Left ventricle myocardium inferior (tissue), 1 donor: ENCODE measurements around the gene SMPDL3A. TPM values are rescaled to one million over a fixed set of nuclear protein-coding genes. Genes with fewer than 3 reads are reported as not detected.

Experiments
- DNase-seq: peaks from one replicate; pipeline ENCODE4 v3.0.0-alpha.2; 2020
- H3K27ac ChIP-seq: fragments of 200-600 bp; replicated peaks from 2 replicates; pipeline ENCODE4 v1.8.0; 2021
- H3K27me3 ChIP-seq: fragments of 200-600 bp; 2 replicates; pipeline ENCODE4 v1.8.0; 2021; ENCODE audit warnings: low read depth
- H3K36me3 ChIP-seq: fragments of 200-600 bp; 2 replicates; pipeline ENCODE4 v1.8.0; 2021
- H3K4me1 ChIP-seq: fragments of 200-600 bp; 2 replicates; pipeline ENCODE4 v1.8.0; 2021
- H3K4me3 ChIP-seq: fragments of 200-600 bp; 2 replicates; pipeline ENCODE4 v1.8.0; 2021; ENCODE audit warnings: mild to moderate bottlenecking, moderate library complexity
- H3K9me3 ChIP-seq: fragments of 200-600 bp; replicated peaks from 2 replicates; pipeline ENCODE4 v1.8.0; 2021
- intact Hi-C: fragments of 100-400 bp; cut with micrococcal nuclease; formaldehyde crosslinking; loops from one replicate; pipeline ENCODE4 v1.11.0; 2022
- total RNA-seq: library from RNA; stranded (reverse); fragmentation: NEBNext Ultra II Directional; extraction: Animal tissue kit (Norgen Biotek cat#: 25700); gene quantifications from one replicate; pipeline ENCODE4 v1.2.1, GENCODE V29; 2021
- TF ChIP-seq, protein P1 (sequence below): fragments of 200-600 bp; IDR thresholded peaks from 2 replicates; pipeline ENCODE4 v1.8.0; 2021; ENCODE audit warnings: antibody characterized with exemption, mild to moderate bottlenecking, borderline replicate concordance
- donor health status: DM: no; HTN: yes; CAD: no; lungs with severe emphysema.

SMPDL3A gene
- total RNA-seq, 1 donor from 2014 or later = 3.8 TPM

DNA sequence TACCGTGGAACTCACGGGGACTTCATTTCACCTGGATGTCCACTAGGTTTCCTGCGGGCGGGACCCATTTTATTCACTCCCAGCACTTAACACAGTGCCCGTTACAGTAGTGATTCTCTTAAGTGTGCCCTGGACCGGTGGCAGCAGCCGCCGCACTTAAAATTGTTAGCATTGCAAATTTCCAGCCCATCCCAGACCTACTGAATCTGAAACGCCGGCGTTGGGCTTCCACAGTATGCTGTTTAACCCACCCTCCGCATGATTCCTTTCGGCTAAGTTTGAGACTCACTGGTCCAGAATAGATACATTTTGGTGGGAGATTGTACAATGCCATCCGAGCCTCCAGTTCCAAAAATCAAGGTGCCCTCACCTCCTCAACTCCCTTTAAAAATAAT is 967 bp downstream of the SMPDL3A start:
- intact Hi-C loops = no loop called here
- Histone ChIP-seq H3K9me3 (no peaks in the 10 kb centered on the region), H3K4me3 (peak overlapping the region; percentile 86), H3K27me3 (no peaks in the 10 kb centered on the region), H3K27ac (peak overlapping the region; percentile 96), H3K4me1 (peaks cover 30% of the 10 kb centered on the region), H3K36me3 (no peaks in the 10 kb centered on the region)
- TF ChIP-seq, protein P1, sequence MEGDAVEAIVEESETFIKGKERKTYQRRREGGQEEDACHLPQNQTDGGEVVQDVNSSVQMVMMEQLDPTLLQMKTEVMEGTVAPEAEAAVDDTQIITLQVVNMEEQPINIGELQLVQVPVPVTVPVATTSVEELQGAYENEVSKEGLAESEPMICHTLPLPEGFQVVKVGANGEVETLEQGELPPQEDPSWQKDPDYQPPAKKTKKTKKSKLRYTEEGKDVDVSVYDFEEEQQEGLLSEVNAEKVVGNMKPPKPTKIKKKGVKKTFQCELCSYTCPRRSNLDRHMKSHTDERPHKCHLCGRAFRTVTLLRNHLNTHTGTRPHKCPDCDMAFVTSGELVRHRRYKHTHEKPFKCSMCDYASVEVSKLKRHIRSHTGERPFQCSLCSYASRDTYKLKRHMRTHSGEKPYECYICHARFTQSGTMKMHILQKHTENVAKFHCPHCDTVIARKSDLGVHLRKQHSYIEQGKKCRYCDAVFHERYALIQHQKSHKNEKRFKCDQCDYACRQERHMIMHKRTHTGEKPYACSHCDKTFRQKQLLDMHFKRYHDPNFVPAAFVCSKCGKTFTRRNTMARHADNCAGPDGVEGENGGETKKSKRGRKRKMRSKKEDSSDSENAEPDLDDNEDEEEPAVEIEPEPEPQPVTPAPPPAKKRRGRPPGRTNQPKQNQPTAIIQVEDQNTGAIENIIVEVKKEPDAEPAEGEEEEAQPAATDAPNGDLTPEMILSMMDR = no peak
- DNase-seq = peak; percentile 20

DNA sequence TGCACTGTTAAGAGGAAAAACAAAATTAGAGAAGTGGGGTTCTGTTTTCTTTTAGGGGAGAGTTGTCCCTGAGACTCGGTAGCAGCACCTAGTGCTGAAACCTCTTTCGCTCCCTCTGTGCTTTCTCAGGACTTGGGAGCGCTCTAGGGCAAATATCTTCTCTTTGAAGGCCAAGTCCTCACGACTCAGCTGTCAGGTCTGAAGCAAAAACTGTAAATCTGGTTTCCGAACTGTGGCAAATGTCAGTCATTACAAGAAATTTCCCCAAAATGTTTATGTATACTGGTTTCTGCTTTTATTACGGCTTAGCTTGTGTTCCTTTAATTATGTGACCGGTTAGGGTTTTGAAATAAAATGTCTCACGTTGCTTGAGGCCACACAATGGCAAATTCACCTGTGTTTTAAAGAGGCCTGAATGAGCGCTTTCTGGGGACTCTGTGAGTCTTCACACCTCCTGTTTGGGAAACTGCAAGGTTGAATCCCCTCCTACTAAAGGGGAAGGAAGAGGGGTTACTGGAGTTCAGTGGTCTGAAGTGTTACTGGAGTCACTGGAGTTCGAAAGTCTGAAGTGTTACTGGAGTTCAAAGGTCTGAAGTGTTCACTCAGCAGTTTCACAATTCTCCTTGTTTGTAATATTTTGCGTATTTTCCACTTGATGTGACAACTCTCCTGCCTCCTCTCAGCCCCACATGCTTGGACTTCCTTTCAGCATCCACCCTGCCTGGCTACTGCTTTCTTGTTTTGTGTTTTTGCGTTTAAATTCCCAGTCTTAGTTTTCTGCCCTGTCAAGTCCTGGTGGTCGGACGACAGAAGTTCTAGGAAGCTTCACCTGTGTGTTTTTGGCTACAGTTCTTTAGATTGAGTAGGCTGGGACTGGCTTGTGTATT is 1.6 kb downstream of the SMPDL3A start:
- no peaks in the 10 kb centered on the region for H3K27me3 ChIP-seq
- peak overlapping the region; percentile 96 for H3K27ac ChIP-seq
- intact Hi-C loops = no loop called here
- TF ChIP-seq, protein P1 = no peak
- H3K9me3 ChIP-seq = no peaks in the 10 kb centered on the region
- H3K4me3 ChIP-seq = peak overlapping the region; percentile 86
- no peak for DNase-seq
- peaks cover 30% of the 10 kb centered on the region for H3K4me1 ChIP-seq
- no peaks in the 10 kb centered on the region for H3K36me3 ChIP-seq

DNA sequence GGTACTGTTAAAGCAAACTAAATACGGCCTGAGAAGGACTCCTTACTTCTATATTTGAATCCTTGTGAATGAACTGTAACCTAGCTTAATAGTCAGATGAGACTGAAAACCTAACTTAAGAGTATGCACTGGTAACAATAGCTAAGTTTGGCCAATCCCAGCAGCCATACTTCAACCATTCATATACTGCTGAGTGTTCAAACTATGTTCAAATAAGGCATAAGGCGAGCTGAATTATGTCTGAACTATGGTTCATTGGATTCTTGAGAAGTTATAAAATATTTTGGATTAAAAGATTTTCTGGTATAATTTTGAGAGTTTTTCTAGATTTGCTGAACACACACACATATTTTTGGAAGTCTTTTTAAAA is 2.2 kb downstream of the SMPDL3A start:
- Histone ChIP-seq H3K4me3 (no peak overlapping the region), H3K4me1 (peaks cover 30% of the 10 kb centered on the region), H3K9me3 (no peaks in the 10 kb centered on the region), H3K36me3 (no peaks in the 10 kb centered on the region), H3K27me3 (no peaks in the 10 kb centered on the region), H3K27ac (no peak overlapping the region)
- no peak for DNase-seq
- TF ChIP-seq, protein P1 = no peak
- intact Hi-C loops = no loop called here

DNA sequence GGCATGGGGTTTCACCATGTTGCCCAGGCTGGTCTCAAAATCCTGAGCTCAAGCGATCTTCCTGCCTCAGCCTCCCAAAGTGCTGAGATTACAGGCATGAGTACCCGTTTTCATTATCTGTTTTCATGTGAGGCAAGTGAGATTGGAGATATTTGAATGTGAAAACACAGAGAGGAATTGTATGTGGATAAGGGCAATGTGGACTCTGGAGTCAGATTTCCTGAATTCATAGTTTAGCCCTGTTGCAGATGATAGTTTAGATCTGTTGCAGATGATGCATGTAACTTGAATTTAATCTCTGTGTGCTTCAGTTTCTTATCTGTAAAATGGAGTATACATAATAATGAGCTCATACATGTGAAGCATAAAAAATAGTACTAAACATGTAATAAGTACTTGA is 3.7 kb downstream of the SMPDL3A start:
- H3K9me3 ChIP-seq = no peaks in the 10 kb centered on the region
- peaks cover 9% of the 10 kb centered on the region for H3K36me3 ChIP-seq
- TF ChIP-seq, protein P1 = no peak
- no peak overlapping the region for H3K27ac ChIP-seq
- peaks cover 31% of the 10 kb centered on the region for H3K4me1 ChIP-seq
- no peak overlapping the region for H3K4me3 ChIP-seq
- no peaks in the 10 kb centered on the region for H3K27me3 ChIP-seq
- intact Hi-C loops = no loop called here
- no peak for DNase-seq

DNA sequence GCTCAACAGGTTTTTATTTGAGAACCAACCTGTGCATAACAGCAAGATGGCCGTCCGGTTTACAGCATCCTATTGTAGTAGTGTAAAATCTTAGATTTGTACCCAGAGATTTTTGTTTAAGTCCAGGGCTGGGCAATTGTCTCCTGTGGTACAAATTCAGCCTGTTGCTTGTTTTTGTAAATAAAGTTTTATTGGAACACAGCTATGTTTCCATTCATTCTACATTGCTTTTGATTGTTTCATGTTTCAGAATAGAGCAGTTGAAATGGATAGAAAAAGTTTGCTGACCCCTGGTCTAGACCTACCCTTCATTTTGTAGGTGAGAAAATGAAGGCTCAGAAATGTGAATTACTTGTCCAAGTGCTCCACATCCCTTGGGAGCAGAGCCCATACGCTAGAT is 8.5 kb downstream of the SMPDL3A start:
- Histone ChIP-seq H3K4me1 (peaks cover 9% of the 10 kb centered on the region), H3K27ac (no peak overlapping the region), H3K9me3 (no peaks in the 10 kb centered on the region), H3K36me3 (peaks cover 19% of the 10 kb centered on the region), H3K27me3 (no peaks in the 10 kb centered on the region), H3K4me3 (no peak overlapping the region)
- TF ChIP-seq, protein P1 = no peak
- intact Hi-C loops = no loop called here
- no peak for DNase-seq
